Measurements from ENCODE around the gene EDDM3A.

EDDM3A gene

DNA sequence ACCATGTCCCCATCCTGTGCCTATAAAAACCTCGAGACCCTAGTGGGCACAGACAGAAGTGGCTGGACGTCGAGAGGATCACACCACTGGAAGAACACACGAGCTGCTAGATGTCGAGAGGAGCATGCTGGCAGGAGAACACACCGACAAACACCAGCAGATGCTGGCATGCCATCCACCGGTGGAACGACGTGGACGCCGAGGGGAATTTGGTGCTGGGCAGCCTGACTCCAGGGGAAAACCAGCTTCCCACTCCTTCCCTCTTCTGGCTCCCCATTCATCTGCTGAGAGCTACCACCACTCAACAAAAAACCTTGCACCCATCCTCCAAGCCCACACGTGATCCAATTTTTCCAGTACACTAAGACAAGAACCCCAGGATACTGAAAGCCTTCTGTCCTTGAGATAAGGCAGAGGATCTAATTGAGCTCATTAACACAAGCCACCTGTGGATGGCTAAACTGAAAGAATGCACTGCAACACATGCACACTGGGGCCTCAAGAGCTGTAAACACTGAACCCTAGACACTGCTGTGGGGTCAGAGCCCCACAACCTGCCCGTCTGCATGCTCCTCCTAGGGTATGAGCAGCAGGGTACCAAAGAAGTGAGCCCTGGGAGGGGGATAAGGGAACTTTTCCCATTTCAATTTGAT lies 44.9 kb downstream of the EDDM3A start:
- DNase-seq: no peak

DNA sequence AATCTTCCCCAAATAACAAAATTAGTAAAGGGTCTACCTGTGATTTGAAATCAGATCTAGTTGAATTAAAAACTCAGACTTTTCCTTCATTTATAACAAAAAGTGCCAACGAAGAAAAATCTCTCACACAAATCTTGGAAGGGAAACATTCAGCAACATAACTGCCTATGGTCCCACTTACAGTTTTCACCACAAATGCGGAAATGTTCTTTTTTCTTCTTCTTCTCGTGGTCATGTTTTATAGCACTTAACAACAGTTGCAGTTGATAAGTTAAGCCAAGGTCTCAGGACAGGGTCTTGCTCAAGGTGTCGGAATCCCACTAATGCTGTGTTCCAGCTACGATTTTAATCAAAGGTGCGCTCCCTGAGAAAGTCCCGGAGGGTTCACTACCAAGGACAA lies 45.5 kb downstream of the EDDM3A start:
- no peak for DNase-seq

DNA sequence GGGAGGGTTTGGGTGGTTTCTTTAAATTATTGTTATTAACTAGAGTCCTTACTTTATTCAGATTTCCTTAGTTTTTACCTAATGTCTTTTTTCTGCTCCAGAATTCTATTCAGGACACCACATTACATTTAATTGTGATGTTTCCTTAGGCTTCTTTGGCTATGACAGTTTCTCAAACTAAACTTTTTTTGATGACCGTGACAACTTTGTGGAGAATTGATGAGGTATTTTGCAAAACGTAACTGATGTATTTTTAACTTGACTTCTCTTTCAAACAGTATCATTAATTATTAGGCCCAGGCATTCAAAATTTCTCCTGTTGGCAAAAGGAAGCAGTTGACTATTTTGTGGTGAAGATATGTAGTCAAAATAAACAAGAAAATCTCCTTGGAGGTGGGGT lies 45.9 kb downstream of the EDDM3A start:
- DNase-seq: no peak

DNA sequence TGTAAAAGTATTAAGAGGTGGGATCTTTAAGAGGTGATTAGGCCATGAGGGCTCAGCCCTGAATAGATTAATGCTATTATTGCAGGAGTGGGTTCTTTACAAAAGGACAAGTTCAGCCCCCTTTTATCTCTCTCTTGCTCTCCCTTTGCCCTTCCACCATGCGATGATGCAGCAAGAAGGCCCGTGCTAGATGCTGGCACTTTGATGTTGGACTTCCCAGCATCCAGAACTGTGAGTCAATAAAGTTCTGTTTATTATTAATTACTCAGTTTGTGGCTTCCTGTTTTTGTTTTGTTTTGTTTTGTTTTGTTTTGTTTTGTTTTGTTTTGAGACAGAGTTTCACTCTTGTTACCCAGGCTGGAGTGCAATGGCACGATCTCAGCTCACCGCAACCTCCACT lies 46.9 kb downstream of the EDDM3A start:
- DNase-seq: no peak

DNA sequence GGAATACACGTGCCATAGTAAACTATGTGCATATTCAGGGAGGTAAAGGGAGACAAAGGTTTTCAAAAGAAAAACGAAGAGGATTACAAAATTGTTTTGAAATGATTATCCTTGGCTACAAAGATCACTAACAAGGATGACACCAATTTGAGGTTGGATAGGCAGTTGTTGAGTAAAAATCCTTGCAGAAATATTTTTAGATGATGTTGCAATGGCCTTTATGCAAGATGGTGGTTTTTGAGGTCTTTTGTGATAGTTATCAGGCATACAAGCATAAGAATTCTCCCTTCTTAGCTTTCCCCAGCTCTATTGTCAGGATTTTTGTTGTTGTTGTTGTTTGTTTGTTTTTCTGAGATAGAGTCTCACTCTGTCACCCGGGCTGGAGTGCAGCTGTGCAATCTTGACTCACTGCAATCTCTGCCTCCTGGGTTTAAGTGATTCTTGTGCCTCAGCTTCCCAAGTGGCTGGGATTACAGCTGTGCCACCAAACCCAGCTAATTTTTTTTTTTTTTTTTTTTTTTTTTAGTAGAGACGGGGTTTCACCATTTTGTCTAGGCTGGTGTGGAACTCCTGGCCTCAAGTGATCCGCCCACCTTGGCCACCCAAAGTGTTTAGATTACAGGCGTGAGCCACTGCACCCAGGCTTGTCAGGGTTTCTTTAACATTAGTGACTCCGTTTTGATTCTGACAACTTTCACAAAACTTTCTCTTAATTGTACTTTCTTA lies 49.1 kb downstream of the EDDM3A start:
- DNase-seq: no peak

DNA sequence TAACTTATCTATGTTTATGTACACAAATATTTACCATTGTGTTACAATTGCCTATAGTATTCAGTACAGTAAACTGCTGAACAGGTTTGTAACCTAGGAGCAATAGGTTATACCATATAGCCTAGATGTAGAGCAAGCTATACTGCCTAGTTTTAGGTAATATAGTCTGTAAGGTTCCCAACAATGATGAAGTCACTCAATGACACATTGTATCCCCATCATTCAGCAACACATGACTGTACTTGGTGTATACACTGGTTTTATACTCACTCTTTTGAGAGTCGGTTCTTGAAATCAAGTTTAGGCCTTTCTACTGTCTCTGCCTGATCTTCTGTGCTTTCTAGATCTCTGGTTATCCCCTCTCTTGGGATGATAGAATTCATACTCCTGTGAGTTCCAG lies 51.5 kb downstream of the EDDM3A start:
- no peak for DNase-seq
